ENCODE data around the gene CA12. TPM values are rescaled to one million over a fixed set of nuclear protein-coding genes. Genes with fewer than 3 reads are reported as not detected.

The CA12 gene
- total and polyA plus RNA-seq, 2 of the 8 experiments (the other 6 are each of a cell fraction or from before 2014, with no cell fraction given): 4.7 to 4.9 TPM

DNA sequence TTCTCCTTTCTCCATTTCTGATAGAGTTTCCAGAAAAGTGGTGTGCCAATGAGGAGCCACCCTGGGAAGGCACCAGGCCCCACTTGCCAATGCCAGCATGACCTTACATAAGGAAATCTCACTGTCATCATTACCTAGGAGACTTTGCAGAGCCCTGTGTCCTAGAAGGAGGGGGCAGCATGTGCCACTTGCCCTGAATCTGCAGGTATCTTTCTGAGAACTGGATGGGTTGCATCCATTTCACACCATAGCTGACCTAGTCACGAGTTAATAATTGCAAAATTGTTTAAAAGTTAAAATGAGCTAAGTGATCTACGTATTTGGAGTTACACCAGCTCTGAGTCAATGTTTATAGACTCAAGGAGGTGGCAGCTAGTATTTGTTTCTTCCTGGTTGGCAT is 14.3 kb downstream of the CA12 start:
- no peak overlapping the region for H3K4me2 ChIP-seq (ENCODE audit: insufficient read depth in 1 of 2, low read depth in 2 of 2, low read length in 2 of 2)
- H2BK120ac ChIP-seq (replicated peaks; ENCODE audit: low read depth, low read length): no peak overlapping the region
- no peak overlapping the region for H2BK12ac ChIP-seq (ENCODE audit: low read depth, low read length)
- no peak overlapping the region for H2AK5ac ChIP-seq (ENCODE audit: low read depth, low read length)
- TF ChIP-seq CREB1 (IDR thresholded peaks at IDR 0.05) (no peak), TCF12 (IDR thresholded peaks at IDR 0.05; ENCODE audit: low read depth, low read length) (no peak)
- 78% methylated on average over 2 of the region's 2 CpGs; no CpG with 5 or more reads in 1 of the 2 experiments for WGBS, 2 experiments (ENCODE audit: extremely low coverage in 1 of 2, insufficient coverage in 1 of 2, insufficient read length in 1 of 2, insufficient replicate concordance in 2 of 2, low coverage in 1 of 2, low lambda C conversion rate in 2 of 2, missing lambda C conversion rate in 1 of 2)
- ChIA-PET CTCF (ENCODE audit: partially characterized antibody) (no interaction called here), POLR2A (ENCODE audit: partially characterized antibody) (no interaction called here)
- peaks cover 2 to 10% (median 3%) of the 10 kb centered on the region in 4 experiments; a peak in 6 of 7 replicates for H3K4me1 ChIP-seq (replicated peaks in 1 of 4; ENCODE audit: control insufficient read depth in 3 of 4, insufficient read depth in 4 of 4, low read length in 3 of 4)
- H3K14ac ChIP-seq (ENCODE audit: insufficient read length): no peak overlapping the region
- no peak overlapping the region for H2AFZ ChIP-seq (ENCODE audit: low read length)
- H3K23me2 ChIP-seq (ENCODE audit: low read depth, low read length): no peaks in the 10 kb centered on the region
- DNase-seq (ENCODE audit: low read depth in 1 of 2, low spot score in 2 of 2) (no peak), FAIRE-seq (no peak)
- no peaks in the 10 kb centered on the region for H3K27me3 ChIP-seq (replicated peaks in 1 of 4; ENCODE audit: control insufficient read depth in 3 of 4, extremely low read depth in 1 of 4, insufficient read depth in 3 of 4, low read length in 3 of 4)
- H2BK5ac ChIP-seq (ENCODE audit: low read depth, low read length): no peak overlapping the region
- H3K18ac ChIP-seq (ENCODE audit: extremely low read depth, low read length): no peak overlapping the region
- no peak overlapping the region for H3K56ac ChIP-seq (replicated peaks; ENCODE audit: insufficient read length, low read depth, low read length)
- H3K27ac ChIP-seq (ENCODE audit: low read depth, low read length): no peak overlapping the region
- H3K9ac ChIP-seq (replicated peaks in 1 of 4; ENCODE audit: extremely low read depth in 1 of 4, low read depth in 3 of 4, low read length in 3 of 4): no peak overlapping the region
- no peak overlapping the region for H2BK20ac ChIP-seq (ENCODE audit: low read length)
- H3K4ac ChIP-seq (replicated peaks; ENCODE audit: insufficient read length, low read depth, low read length): no peak overlapping the region
- no peak overlapping the region for H4K5ac ChIP-seq (ENCODE audit: insufficient read length, low read depth, low read length)
- H3K23ac ChIP-seq (ENCODE audit: insufficient read length): no peak overlapping the region
- H3K79me2 ChIP-seq (ENCODE audit: control insufficient read depth in 1 of 2, insufficient read depth in 2 of 2, low read length in 2 of 2): no peaks in the 10 kb centered on the region
- no peak overlapping the region for H3K4me3 ChIP-seq (ENCODE audit: extremely low read depth in 1 of 4, insufficient read depth in 2 of 4, low read depth in 3 of 4, low read length in 4 of 4)
- H3K79me1 ChIP-seq (ENCODE audit: low read depth, low read length): no peaks in the 10 kb centered on the region
- no peak overlapping the region for H2BK15ac ChIP-seq (ENCODE audit: low read length)
- no peak overlapping the region for H4K91ac ChIP-seq (replicated peaks; ENCODE audit: insufficient read length, low read length)
- no peak overlapping the region for H4K8ac ChIP-seq (ENCODE audit: extremely low read depth, insufficient read depth, low read length)
- no peaks in the 10 kb centered on the region for H3K36me3 ChIP-seq (ENCODE audit: control insufficient read depth in 2 of 4, insufficient read depth in 4 of 4, low read length in 3 of 4)
- no peaks in the 10 kb centered on the region for H3K9me3 ChIP-seq (ENCODE audit: insufficient read depth in 2 of 2, low read depth in 1 of 2, low read length in 1 of 2)
- H4K20me1 ChIP-seq (replicated peaks in 1 of 2; ENCODE audit: control insufficient read depth in 1 of 2, insufficient read depth in 2 of 2, low read length in 2 of 2): no peaks in the 10 kb centered on the region
